ENCODE measurements around the gene COX20.

COX20 gene

DNA sequence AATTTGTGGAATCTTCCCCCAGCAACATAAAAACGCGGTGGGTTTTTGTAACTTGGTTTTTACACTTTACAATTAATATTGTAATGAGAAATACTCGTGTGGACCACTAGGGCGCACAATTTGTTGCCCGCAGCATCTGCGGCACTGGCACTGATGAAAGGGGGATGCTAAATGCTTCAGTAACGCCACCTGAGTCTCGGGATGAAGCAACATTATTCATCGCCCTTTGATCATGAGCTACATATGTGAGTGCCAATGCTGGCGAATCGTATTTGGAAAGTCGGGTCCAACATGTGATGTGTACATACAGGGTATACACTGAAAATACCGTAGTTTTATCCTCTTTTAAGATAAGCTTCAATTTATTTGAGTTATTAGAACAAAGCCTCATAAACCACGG lies 34.2 kb upstream of the COX20 start:
- H3K27ac ChIP-seq (ENCODE audit: low read depth, low read length, poor library complexity, severe bottlenecking), result no peak overlapping the region
- no peak overlapping the region for H2AFZ ChIP-seq (ENCODE audit: low read length)
- H3K27me3 ChIP-seq (ENCODE audit: insufficient read depth, low read length), result no peaks in the 10 kb centered on the region
- H3K9ac ChIP-seq (ENCODE audit: low read length), result no peak overlapping the region
- H4K20me1 ChIP-seq (ENCODE audit: insufficient read depth, low read length), result no peaks in the 10 kb centered on the region
- H3F3A ChIP-seq (ENCODE audit: insufficient read depth, low read length), result no peaks in the 10 kb centered on the region
- H3K4me3 ChIP-seq (ENCODE audit: low read depth, low read length, poor library complexity, severe bottlenecking), result no peak overlapping the region
- no peak overlapping the region for H3K4me2 ChIP-seq (ENCODE audit: low read length)
- no peak for TF ChIP-seq EZH2 (IDR thresholded peaks at IDR 0.05; ENCODE audit: borderline replicate concordance, low read length)
- TF ChIP-seq, protein P1, sequence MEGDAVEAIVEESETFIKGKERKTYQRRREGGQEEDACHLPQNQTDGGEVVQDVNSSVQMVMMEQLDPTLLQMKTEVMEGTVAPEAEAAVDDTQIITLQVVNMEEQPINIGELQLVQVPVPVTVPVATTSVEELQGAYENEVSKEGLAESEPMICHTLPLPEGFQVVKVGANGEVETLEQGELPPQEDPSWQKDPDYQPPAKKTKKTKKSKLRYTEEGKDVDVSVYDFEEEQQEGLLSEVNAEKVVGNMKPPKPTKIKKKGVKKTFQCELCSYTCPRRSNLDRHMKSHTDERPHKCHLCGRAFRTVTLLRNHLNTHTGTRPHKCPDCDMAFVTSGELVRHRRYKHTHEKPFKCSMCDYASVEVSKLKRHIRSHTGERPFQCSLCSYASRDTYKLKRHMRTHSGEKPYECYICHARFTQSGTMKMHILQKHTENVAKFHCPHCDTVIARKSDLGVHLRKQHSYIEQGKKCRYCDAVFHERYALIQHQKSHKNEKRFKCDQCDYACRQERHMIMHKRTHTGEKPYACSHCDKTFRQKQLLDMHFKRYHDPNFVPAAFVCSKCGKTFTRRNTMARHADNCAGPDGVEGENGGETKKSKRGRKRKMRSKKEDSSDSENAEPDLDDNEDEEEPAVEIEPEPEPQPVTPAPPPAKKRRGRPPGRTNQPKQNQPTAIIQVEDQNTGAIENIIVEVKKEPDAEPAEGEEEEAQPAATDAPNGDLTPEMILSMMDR (IDR thresholded peaks at IDR 0.05; ENCODE audit: low read length), result peak; percentile 80
- peaks cover 12% of the 10 kb centered on the region for H3K4me1 ChIP-seq (ENCODE audit: insufficient read depth, low read length, severe bottlenecking)
- no peaks in the 10 kb centered on the region for H3K9me2 ChIP-seq (ENCODE audit: low read depth, low read length)
- H3K79me2 ChIP-seq (ENCODE audit: insufficient read depth, low read length), result no peaks in the 10 kb centered on the region
- H3K36me3 ChIP-seq (ENCODE audit: insufficient read depth, low read length), result no peaks in the 10 kb centered on the region
- no peaks in the 10 kb centered on the region for H3K9me3 ChIP-seq (ENCODE audit: low read length)

DNA sequence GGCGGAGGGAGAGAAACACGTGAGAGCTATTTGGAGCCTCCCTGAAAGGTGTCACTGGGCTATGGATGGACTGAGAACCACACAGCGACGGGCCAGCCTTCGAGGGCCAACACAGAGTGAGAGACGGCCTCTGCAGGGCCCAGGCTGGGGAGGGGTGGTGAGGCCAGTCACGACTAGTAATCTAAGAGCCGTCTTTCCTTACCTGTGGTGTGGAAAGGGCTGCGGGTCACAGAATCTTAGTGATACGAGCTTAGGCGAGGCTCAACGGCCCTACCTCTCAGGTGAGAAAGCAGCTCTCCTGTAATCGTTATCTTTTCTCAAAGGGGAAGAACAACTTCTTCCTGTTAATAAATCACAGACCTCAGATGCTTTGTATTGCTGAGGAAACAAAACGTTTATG lies 33.4 kb upstream of the COX20 start:
- H4K20me1 ChIP-seq (ENCODE audit: insufficient read depth, low read length), result no peaks in the 10 kb centered on the region
- H3K4me1 ChIP-seq (ENCODE audit: insufficient read depth, low read length, severe bottlenecking), result peaks cover 10% of the 10 kb centered on the region
- H3F3A ChIP-seq (ENCODE audit: insufficient read depth, low read length), result no peaks in the 10 kb centered on the region
- no peak overlapping the region for H3K4me3 ChIP-seq (ENCODE audit: low read depth, low read length, poor library complexity, severe bottlenecking)
- H3K9me3 ChIP-seq (ENCODE audit: low read length), result no peaks in the 10 kb centered on the region
- no peak overlapping the region for H2AFZ ChIP-seq (ENCODE audit: low read length)
- H3K9me2 ChIP-seq (ENCODE audit: low read depth, low read length), result no peaks in the 10 kb centered on the region
- H3K36me3 ChIP-seq (ENCODE audit: insufficient read depth, low read length), result no peaks in the 10 kb centered on the region
- TF ChIP-seq EZH2 (IDR thresholded peaks at IDR 0.05; ENCODE audit: borderline replicate concordance, low read length), result no peak
- TF ChIP-seq, protein P1 (IDR thresholded peaks at IDR 0.05; ENCODE audit: low read length), result no peak
- no peak overlapping the region for H3K4me2 ChIP-seq (ENCODE audit: low read length)
- no peak overlapping the region for H3K27ac ChIP-seq (ENCODE audit: low read depth, low read length, poor library complexity, severe bottlenecking)
- H3K9ac ChIP-seq (ENCODE audit: low read length), result no peak overlapping the region
- H3K27me3 ChIP-seq (ENCODE audit: insufficient read depth, low read length), result no peaks in the 10 kb centered on the region
- no peaks in the 10 kb centered on the region for H3K79me2 ChIP-seq (ENCODE audit: insufficient read depth, low read length)

DNA sequence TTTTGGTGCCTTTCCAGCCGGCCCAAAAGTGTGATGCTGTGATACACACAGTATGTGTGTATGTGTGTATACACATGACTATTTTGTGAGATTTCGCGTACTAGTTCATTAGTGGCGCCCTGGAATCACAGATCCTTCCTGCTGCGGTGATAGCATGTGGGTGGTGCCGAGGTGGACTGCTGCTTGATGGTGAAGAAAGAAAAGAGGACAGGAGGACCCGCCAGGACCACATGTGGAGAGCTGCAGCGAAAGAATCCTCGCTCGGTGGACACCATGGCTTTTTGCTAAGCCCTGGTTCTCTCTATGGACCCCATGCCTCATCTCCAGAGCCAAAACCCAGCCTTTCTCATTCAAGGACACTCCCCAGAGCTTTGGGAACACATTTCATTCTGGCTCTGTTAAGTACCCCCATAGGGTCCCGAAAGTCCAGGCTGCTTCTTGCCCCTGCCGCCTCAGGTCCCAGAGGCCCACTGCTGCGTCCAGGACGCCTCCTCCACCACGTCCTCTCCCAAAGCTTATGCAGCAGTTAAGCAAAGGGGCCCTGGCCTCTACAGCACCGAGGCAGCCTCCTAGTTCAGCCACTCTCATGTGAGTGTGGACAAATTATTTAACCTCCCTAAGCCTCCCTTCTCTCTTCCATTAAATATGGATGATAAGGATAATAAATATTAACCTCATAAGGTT lies 32.8 kb upstream of the COX20 start:
- no peak overlapping the region for H3K4me3 ChIP-seq (ENCODE audit: low read depth, low read length, poor library complexity, severe bottlenecking)
- no peaks in the 10 kb centered on the region for H3K27me3 ChIP-seq (ENCODE audit: insufficient read depth, low read length)
- no peaks in the 10 kb centered on the region for H3F3A ChIP-seq (ENCODE audit: insufficient read depth, low read length)
- H3K4me1 ChIP-seq (ENCODE audit: insufficient read depth, low read length, severe bottlenecking), result peaks cover 10% of the 10 kb centered on the region
- no peak overlapping the region for H3K9ac ChIP-seq (ENCODE audit: low read length)
- no peak overlapping the region for H3K4me2 ChIP-seq (ENCODE audit: low read length)
- no peak overlapping the region for H2AFZ ChIP-seq (ENCODE audit: low read length)
- no peaks in the 10 kb centered on the region for H3K79me2 ChIP-seq (ENCODE audit: insufficient read depth, low read length)
- no peaks in the 10 kb centered on the region for H4K20me1 ChIP-seq (ENCODE audit: insufficient read depth, low read length)
- no peaks in the 10 kb centered on the region for H3K36me3 ChIP-seq (ENCODE audit: insufficient read depth, low read length)
- no peak for TF ChIP-seq EZH2 (IDR thresholded peaks at IDR 0.05; ENCODE audit: borderline replicate concordance, low read length)
- TF ChIP-seq, protein P1 (IDR thresholded peaks at IDR 0.05; ENCODE audit: low read length), result no peak
- no peaks in the 10 kb centered on the region for H3K9me2 ChIP-seq (ENCODE audit: low read depth, low read length)
- H3K9me3 ChIP-seq (ENCODE audit: low read length), result no peaks in the 10 kb centered on the region
- no peak overlapping the region for H3K27ac ChIP-seq (ENCODE audit: low read depth, low read length, poor library complexity, severe bottlenecking)
